Stimulated activated effector memory CD8-positive, alpha-beta T cell treated with anti-CD3 and anti-CD28 coated beads, Interleukin-12 subunit alpha, Interleukin-12 subunit beta, amount 100 ng/mL, for 72 hours (primary cell): ENCODE results near the gene MADD.

Experiments used
- ATAC-seq: fragments of 150-1000 bp; cut with Tn5 transposase; 2 replicates; pipeline ENCODE4 v1.10.0; 2021
- DNase-seq, 2 donors: peaks; one replicate each; pipeline ENCODE4 v3.0.0; 2021 to 2022; ENCODE audit warnings: low spot score in 2 of 2
- H3K27ac Mint-ChIP-seq: one replicate; pipeline ENCODE4 v1.8.0; 2022; ENCODE audit warnings: mild to moderate bottlenecking, mixed read lengths
- H3K36me3 Mint-ChIP-seq: one replicate; pipeline ENCODE4 v1.8.0; 2022; ENCODE audit warnings: mild to moderate bottlenecking, mixed read lengths
- H3K4me1 Mint-ChIP-seq: one replicate; pipeline ENCODE4 v1.8.0; 2022; ENCODE audit warnings: mixed read lengths
- H3K4me3 Mint-ChIP-seq: one replicate; pipeline ENCODE4 v1.8.0; 2022; ENCODE audit warnings: mild to moderate bottlenecking, mixed read lengths
- H3K9me3 Mint-ChIP-seq: one replicate; pipeline ENCODE4 v1.8.0; 2022; ENCODE audit warnings: mixed read lengths

Gene MADD

DNA sequence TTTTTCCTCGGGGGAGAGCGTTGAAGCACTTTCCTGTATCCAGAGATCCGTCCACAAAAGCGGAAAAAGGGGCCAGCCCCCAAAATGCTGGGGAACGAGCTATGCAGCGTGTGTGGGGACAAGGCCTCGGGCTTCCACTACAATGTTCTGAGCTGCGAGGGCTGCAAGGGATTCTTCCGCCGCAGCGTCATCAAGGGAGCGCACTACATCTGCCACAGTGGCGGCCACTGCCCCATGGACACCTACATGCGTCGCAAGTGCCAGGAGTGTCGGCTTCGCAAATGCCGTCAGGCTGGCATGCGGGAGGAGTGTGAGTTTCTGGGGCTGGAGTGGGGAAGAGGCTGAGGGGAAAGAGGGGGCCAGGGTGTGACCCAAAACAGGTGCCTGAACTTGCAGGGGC, 9.6 kb upstream of the MADD start:
- DNase-seq = no peak
- H3K36me3 Mint-ChIP-seq = no peaks in the 10 kb centered on the region
- H3K9me3 Mint-ChIP-seq = no peaks in the 10 kb centered on the region
- no peak overlapping the region for H3K4me3 Mint-ChIP-seq
- H3K27ac Mint-ChIP-seq = no peak overlapping the region
- no peak for ATAC-seq
- peaks cover 13% of the 10 kb centered on the region for H3K4me1 Mint-ChIP-seq

GRCh38 chr11:47261291-47261800, 8.6 kb upstream of the MADD start:
- DNase-seq = no peak
- Mint-ChIP-seq H3K4me3 (no peak overlapping the region), H3K36me3 (no peaks in the 10 kb centered on the region), H3K27ac (no peak overlapping the region), H3K4me1 (peaks cover 13% of the 10 kb centered on the region), H3K9me3 (no peaks in the 10 kb centered on the region)
- no peak for ATAC-seq

DNA sequence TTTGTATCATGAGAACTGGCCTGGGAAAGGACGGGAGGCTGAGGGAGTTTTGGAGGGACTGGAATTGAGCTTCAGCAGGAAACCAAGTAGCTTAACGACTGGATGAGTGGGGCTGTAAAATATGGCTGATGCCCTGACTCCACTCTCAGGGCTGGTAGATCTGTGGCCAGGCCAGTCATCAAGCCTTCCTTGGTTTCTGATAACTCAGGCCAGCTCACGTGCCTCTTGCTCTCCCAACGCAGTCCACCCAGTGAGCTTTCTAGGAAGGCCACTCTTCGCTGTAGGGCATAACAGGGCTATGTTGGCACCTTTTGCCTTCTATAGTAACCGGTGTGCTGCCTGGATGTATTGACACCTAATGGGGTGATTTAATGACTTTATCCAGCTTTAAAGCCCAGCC, 5.8 kb upstream of the MADD start:
- no peak overlapping the region for H3K27ac Mint-ChIP-seq
- H3K4me1 Mint-ChIP-seq = peaks cover 19% of the 10 kb centered on the region
- H3K4me3 Mint-ChIP-seq = no peak overlapping the region
- H3K9me3 Mint-ChIP-seq = no peaks in the 10 kb centered on the region
- ATAC-seq (no peak), DNase-seq (no peak)
- peaks cover 6% of the 10 kb centered on the region for H3K36me3 Mint-ChIP-seq

DNA sequence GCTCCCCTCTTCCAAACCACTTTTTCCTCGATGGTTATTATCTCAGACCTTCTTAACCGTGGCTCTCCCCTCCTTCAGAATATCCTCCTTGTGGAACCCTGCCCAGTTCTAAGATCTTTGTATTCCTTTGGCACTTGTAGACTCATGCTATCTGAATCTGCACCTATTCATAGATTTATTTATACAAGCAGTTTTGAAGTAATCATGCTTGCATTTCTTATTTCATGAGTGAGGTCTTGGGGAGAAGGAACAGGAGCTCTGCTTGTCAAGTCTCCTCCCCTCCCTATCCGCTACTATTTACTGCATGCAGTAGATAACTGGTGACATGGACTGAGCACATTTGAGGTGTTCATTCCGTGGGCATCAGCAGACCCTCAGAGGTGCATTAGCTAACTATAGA, 5.4 kb upstream of the MADD start:
- Mint-ChIP-seq H3K9me3 (no peaks in the 10 kb centered on the region), H3K27ac (no peak overlapping the region), H3K4me3 (no peak overlapping the region), H3K4me1 (peaks cover 18% of the 10 kb centered on the region), H3K36me3 (peaks cover 10% of the 10 kb centered on the region)
- no peak for ATAC-seq
- DNase-seq = no peak

- no peak overlapping the region for H3K4me3 Mint-ChIP-seq
- DNase-seq (no peak), ATAC-seq (no peak)
- peaks cover 15% of the 10 kb centered on the region for H3K36me3 Mint-ChIP-seq
- peaks cover 38% of the 10 kb centered on the region for H3K4me1 Mint-ChIP-seq
- no peaks in the 10 kb centered on the region for H3K9me3 Mint-ChIP-seq
- H3K27ac Mint-ChIP-seq = no peak overlapping the region
Measured at GRCh38 chr11:47267876-47268275, 2.1 kb upstream of the MADD start.

DNA sequence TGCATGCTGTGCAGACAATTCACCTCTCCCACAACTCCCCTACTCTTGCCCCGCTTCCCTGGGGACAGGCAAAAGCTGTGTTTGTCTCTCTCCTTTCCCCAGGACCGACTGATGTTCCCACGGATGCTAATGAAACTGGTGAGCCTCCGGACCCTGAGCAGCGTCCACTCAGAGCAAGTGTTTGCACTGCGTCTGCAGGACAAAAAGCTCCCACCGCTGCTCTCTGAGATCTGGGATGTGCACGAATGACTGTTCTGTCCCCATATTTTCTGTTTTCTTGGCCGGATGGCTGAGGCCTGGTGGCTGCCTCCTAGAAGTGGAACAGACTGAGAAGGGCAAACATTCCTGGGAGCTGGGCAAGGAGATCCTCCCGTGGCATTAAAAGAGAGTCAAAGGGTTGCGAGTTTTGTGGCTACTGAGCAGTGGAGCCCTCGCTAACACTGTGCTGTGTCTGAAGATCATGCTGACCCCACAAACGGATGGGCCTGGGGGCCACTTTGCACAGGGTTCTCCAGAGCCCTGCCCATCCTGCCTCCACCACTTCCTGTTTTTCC, 1.4 kb upstream of the MADD start:
- Mint-ChIP-seq H3K4me1 (peaks cover 40% of the 10 kb centered on the region), H3K36me3 (peaks cover 18% of the 10 kb centered on the region), H3K9me3 (no peaks in the 10 kb centered on the region), H3K27ac (peak overlapping the region; percentile 97), H3K4me3 (peak overlapping the region; percentile 74)
- DNase-seq = no peak
- ATAC-seq = no peak

GRCh38 chr11:47269002-47269828, 718 bp upstream of the MADD start:
- peak; percentile 77 to 94 for DNase-seq
- peak overlapping the region; percentile 74 for H3K4me3 Mint-ChIP-seq
- peaks cover 25% of the 10 kb centered on the region for H3K36me3 Mint-ChIP-seq
- peak overlapping the region; percentile 97 for H3K27ac Mint-ChIP-seq
- ATAC-seq = peak; percentile 79
- H3K9me3 Mint-ChIP-seq = no peaks in the 10 kb centered on the region
- H3K4me1 Mint-ChIP-seq = peaks cover 40% of the 10 kb centered on the region

DNA sequence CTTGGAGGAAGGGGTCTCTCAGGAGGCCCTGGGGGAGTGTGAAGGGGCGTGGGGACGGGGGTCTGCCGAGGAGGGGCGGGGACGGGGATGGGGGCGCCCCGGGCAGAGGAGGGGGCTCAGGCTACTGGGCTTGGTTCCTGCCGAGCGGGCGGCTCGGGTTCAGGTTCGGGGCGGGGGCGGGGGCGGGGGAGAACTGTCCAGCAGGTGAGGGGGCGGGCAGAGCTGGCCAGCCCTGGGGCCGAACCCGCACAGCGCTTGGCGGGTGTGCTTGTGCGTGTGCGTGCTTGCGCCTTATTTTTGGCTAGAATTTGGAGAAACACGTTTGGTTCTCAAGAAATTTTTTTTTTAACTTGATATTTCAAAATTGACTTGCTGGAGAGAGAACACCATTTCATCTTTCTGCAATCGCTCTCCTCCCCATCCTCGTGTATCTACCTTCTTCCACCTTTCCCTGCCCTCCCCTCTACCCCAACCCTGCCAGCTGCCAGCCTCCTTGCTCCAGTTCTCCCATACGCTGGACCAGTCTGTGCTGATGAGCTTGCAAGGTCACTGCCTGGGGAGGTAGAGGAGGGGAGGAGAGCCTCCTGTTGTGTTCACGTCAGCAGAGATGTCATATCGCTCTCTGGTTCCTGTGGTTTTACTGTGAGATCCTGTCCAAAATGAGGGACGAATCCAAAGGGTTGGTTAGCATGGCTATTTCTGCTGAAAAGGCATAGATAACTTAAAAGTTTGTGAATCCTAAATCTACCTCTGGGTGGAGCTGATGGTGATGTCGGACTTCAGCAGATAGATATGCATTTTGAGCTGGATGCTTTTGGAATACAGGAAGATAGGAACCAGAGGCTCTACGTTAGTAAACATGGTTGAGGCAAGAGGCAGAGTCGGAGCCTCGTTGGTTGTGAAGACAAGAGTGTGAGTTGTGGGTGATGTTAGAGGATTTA, 668 bp downstream of the MADD start:
- Mint-ChIP-seq H3K9me3 (no peaks in the 10 kb centered on the region), H3K27ac (peak overlapping the region; percentile 97), H3K4me1 (peaks cover 46% of the 10 kb centered on the region), H3K4me3 (peak overlapping the region; percentile 74), H3K36me3 (peaks cover 38% of the 10 kb centered on the region)
- DNase-seq (peak; percentile 10 to 69), ATAC-seq (no peak)

- Mint-ChIP-seq H3K4me1 (peaks cover 52% of the 10 kb centered on the region), H3K36me3 (peaks cover 46% of the 10 kb centered on the region), H3K9me3 (no peaks in the 10 kb centered on the region), H3K27ac (peak overlapping the region; percentile 97), H3K4me3 (peak overlapping the region; percentile 74)
- DNase-seq = no peak
- no peak for ATAC-seq
Measured at GRCh38 chr11:47271328-47271727, 1.4 kb downstream of the MADD start.

GRCh38 chr11:47271961-47272661, 2.2 kb downstream of the MADD start:
- H3K4me1 Mint-ChIP-seq = peaks cover 53% of the 10 kb centered on the region
- H3K9me3 Mint-ChIP-seq = no peaks in the 10 kb centered on the region
- H3K4me3 Mint-ChIP-seq = peak overlapping the region; percentile 74
- H3K27ac Mint-ChIP-seq = peak overlapping the region; percentile 97
- DNase-seq (no peak), ATAC-seq (no peak)
- peaks cover 53% of the 10 kb centered on the region for H3K36me3 Mint-ChIP-seq

GRCh38 chr11:47272706-47273105, 2.8 kb downstream of the MADD start:
- DNase-seq (no peak), ATAC-seq (no peak)
- H3K4me1 Mint-ChIP-seq = peaks cover 53% of the 10 kb centered on the region
- peaks cover 59% of the 10 kb centered on the region for H3K36me3 Mint-ChIP-seq
- no peaks in the 10 kb centered on the region for H3K9me3 Mint-ChIP-seq
- no peak overlapping the region for H3K4me3 Mint-ChIP-seq
- no peak overlapping the region for H3K27ac Mint-ChIP-seq

DNA sequence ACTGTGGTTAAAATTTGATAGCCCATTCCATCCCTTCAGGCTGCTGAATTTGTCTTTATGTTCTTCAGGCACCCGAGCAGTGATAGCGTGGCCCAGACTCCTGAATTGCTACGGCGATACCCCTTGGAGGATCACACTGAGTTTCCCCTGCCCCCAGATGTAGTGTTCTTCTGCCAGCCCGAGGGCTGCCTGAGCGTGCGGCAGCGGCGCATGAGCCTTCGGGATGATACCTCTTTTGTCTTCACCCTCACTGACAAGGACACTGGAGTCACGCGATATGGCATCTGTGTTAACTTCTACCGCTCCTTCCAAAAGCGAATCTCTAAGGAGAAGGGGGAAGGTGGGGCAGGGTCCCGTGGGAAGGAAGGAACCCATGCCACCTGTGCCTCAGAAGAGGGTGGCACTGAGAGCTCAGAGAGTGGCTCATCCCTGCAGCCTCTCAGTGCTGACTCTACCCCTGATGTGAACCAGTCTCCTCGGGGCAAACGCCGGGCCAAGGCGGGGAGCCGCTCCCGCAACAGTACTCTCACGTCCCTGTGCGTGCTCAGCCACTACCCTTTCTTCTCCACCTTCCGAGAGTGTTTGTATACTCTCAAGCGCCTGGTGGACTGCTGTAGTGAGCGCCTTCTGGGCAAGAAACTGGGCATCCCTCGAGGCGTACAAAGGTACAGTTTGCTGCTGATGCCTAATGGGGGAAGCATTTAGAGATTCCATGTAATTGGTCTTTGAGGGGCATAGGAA, 4.7 kb downstream of the MADD start:
- H3K36me3 Mint-ChIP-seq = peaks cover 69% of the 10 kb centered on the region
- DNase-seq (no peak), ATAC-seq (no peak)
- H3K4me1 Mint-ChIP-seq = peaks cover 37% of the 10 kb centered on the region
- H3K9me3 Mint-ChIP-seq = no peaks in the 10 kb centered on the region
- H3K27ac Mint-ChIP-seq = no peak overlapping the region
- no peak overlapping the region for H3K4me3 Mint-ChIP-seq

DNA sequence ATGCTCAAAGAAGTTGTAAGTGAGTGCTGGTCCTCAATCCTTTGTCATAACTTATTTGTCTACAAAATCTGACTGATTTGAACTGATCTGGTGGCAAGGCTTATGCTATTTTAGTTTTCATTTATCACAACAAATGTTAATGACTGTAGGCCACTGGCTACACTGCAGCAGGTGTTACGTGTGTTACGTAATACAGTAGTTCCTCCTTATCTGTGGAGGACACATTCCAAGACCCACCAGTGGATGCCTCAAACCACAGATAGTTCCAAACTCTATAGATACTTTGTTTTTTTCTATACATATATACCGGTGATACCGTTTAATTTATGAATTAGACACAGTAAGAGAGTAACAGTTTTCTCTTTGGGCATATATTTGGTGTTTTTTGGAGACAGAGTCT, 7.0 kb downstream of the MADD start:
- Mint-ChIP-seq H3K36me3 (peaks cover 87% of the 10 kb centered on the region), H3K27ac (no peak overlapping the region), H3K4me3 (no peak overlapping the region), H3K4me1 (peaks cover 25% of the 10 kb centered on the region), H3K9me3 (no peaks in the 10 kb centered on the region)
- ATAC-seq (no peak), DNase-seq (no peak)

DNA sequence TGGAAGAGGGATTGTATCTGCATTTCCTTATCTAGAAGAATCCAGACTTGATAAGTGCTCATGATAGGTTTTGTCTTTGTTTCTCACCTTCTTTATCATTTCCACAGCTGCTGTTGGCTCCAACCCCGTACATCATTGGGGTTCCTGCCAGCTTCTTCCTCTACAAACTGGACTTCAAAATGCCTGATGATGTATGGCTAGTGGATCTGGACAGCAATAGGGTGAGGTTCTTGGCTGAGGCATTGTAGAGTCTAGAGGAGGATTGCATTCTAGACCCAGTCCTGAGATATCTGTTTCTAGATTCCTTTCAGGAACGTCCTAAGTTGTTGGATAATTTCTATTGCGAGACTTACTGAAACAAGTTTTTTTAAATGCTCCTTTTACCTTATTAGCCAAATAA, 8.1 kb downstream of the MADD start:
- H3K27ac Mint-ChIP-seq = no peak overlapping the region
- peaks cover 98% of the 10 kb centered on the region for H3K36me3 Mint-ChIP-seq
- ATAC-seq (no peak), DNase-seq (no peak)
- peaks cover 14% of the 10 kb centered on the region for H3K4me1 Mint-ChIP-seq
- no peaks in the 10 kb centered on the region for H3K9me3 Mint-ChIP-seq
- no peak overlapping the region for H3K4me3 Mint-ChIP-seq
